Ammon's horn (tissue), 1 donor: Measurements from ENCODE around the gene FAM118B.
"Not testable (repeated sequence)": the region's sequence is repeated elsewhere in the genome, so short reads cannot be mapped to it uniquely, and the experiment has no call there.

Experiments
- DNase-seq: peaks from one replicate; pipeline ENCODE4 v3.0.0-alpha.2; 2016; ENCODE audit warnings: low spot score

Gene FAM118B

GRCh38 chr11:126219547-126219946 is 8.0 kb downstream of the FAM118B start:
- no peak for DNase-seq

GRCh38 chr11:126224647-126225294 is 13.2 kb downstream of the FAM118B start:
- no peak for DNase-seq

GRCh38 chr11:126225295-126225665 is 13.7 kb downstream of the FAM118B start:
- no peak for DNase-seq

- DNase-seq: no peak
Measured at GRCh38 chr11:126226334-126227084, 14.9 kb downstream of the FAM118B start.

- no peak for DNase-seq
Measured at GRCh38 chr11:126229858-126230540, 18.4 kb downstream of the FAM118B start.

- DNase-seq: no peak
Measured at GRCh38 chr11:126231725-126232459, 20.3 kb downstream of the FAM118B start.

- no peak for DNase-seq
Measured at GRCh38 chr11:126232683-126233082, 21.1 kb downstream of the FAM118B start.

- no peak for DNase-seq
Measured at GRCh38 chr11:126233391-126233790, 21.8 kb downstream of the FAM118B start.

- DNase-seq: no peak
Measured at GRCh38 chr11:126246636-126247035, 35.1 kb downstream of the FAM118B start.

GRCh38 chr11:126253265-126253664 is 41.7 kb downstream of the FAM118B start:
- no peak for DNase-seq

- no peak for DNase-seq
Measured at GRCh38 chr11:126254819-126255218, 43.2 kb downstream of the FAM118B start.

GRCh38 chr11:126255507-126255906 is 43.9 kb downstream of the FAM118B start:
- DNase-seq: not testable (repeated sequence)

GRCh38 chr11:126256216-126256615 is 44.6 kb downstream of the FAM118B start:
- DNase-seq: no peak

GRCh38 chr11:126257144-126257543 is 45.6 kb downstream of the FAM118B start:
- no peak for DNase-seq

GRCh38 chr11:126257764-126258163 is 46.2 kb downstream of the FAM118B start:
- no peak for DNase-seq

- no peak for DNase-seq
Measured at GRCh38 chr11:126262216-126262615, 50.6 kb downstream of the FAM118B start.

- no peak for DNase-seq
Measured at GRCh38 chr11:126263489-126263888, 51.9 kb downstream of the FAM118B start.

GRCh38 chr11:126265811-126266210 is 54.2 kb downstream of the FAM118B start:
- no peak for DNase-seq

- no peak for DNase-seq
Measured at GRCh38 chr11:126267650-126268049, 56.1 kb downstream of the FAM118B start.

GRCh38 chr11:126268361-126268707 is 56.8 kb downstream of the FAM118B start:
- no peak for DNase-seq

GRCh38 chr11:126268708-126269579 is 57.4 kb downstream of the FAM118B start, which contains the start of the genes FOXRED1 and SRPRA:
Gene FOXRED1 (plus strand): TSS chr11:126269154. CDS start chr11:126269207, 53 bp downstream.
Gene SRPRA (minus strand): TSS chr11:126268895. CDS start chr11:126268804, 91 bp downstream.
- DNase-seq: peak; percentile 99
